Neural cell (in vitro differentiated cells): ENCODE measurements around the gene NUTM2F. TPM values are rescaled to one million over a fixed set of nuclear protein-coding genes. Genes with fewer than 3 reads are reported as not detected.

Experiments used
- H2AFZ ChIP-seq: fragments of 200-600, 300-800 bp; sonication (generic), shearing (Covaris generic); 2 replicates; pipeline ENCODE4 v1.6.0; 2014; ENCODE audit warnings: low read depth, mild to moderate bottlenecking, antibody characterized with exemption, low read length, moderate library complexity
- H3F3A ChIP-seq: fragments of 200-600 bp; shearing (Covaris generic); 2 replicates; pipeline ENCODE4 v1.6.1; 2016; ENCODE audit warnings: mild to moderate bottlenecking, moderate library complexity, mixed read lengths, antibody characterized with exemption, low read length; ENCODE audit not compliant: insufficient read depth, poor library complexity, severe bottlenecking
- H3K27ac ChIP-seq: fragments of 200-600, 300-800 bp; sonication (generic), shearing (Covaris generic); 2 replicates; pipeline ENCODE4 v1.5.1; 2014; ENCODE audit warnings: mild to moderate bottlenecking, low read length, moderate library complexity
- H3K27me3 ChIP-seq: fragments of 300-800, 200-600 bp; sonication (generic), shearing (Covaris generic); 2 replicates; pipeline ENCODE4 v1.6.0; 2014; ENCODE audit warnings: mild to moderate bottlenecking, low read depth, low read length, moderate library complexity; ENCODE audit not compliant: insufficient read depth
- H3K36me3 ChIP-seq: fragments of 300-800, 200-600 bp; sonication (generic), shearing (Covaris generic); 2 replicates; pipeline ENCODE4 v1.5.1; 2014; ENCODE audit warnings: mild to moderate bottlenecking, antibody characterized with exemption, low read length, moderate library complexity; ENCODE audit not compliant: insufficient read depth
- H3K4me2 ChIP-seq: fragments of 300-800, 200-600 bp; sonication (generic), shearing (Covaris generic); 2 replicates; pipeline ENCODE4 v1.6.0; 2014; ENCODE audit warnings: mild to moderate bottlenecking, low read length
- H3K4me3 ChIP-seq: fragments of 300-800, 200-600 bp; sonication (generic), shearing (Covaris generic); 2 replicates; pipeline ENCODE4 v1.5.1; 2014; ENCODE audit warnings: mild to moderate bottlenecking, low read length, moderate library complexity
- H3K79me2 ChIP-seq: fragments of 200-600 bp; shearing (Covaris generic); replicated peaks from 2 replicates; pipeline ENCODE4 v1.6.0; 2014; ENCODE audit warnings: mild to moderate bottlenecking, low read length, moderate library complexity; ENCODE audit not compliant: insufficient read depth
- H3K9ac ChIP-seq: fragments of 300-800, 200-600 bp; sonication (generic), shearing (Covaris generic); 2 replicates; pipeline ENCODE4 v1.6.1; 2016; ENCODE audit warnings: mild to moderate bottlenecking, low read length, mixed read lengths
- H3K9me2 ChIP-seq: fragments of 200-600 bp; shearing (Covaris generic); 2 replicates; pipeline ENCODE4 v1.6.1; 2016; ENCODE audit warnings: mild to moderate bottlenecking, low read length, mixed read lengths; ENCODE audit not compliant: insufficient read depth
- H3K9me3 ChIP-seq: fragments of 200-600, 300-800 bp; sonication (generic), shearing (Covaris generic); 2 replicates; pipeline ENCODE4 v1.6.1; 2016; ENCODE audit warnings: mild to moderate bottlenecking, mixed run types, low read length, moderate library complexity, mixed read lengths
- H4K20me1 ChIP-seq: fragments of 200-600 bp; shearing (Covaris generic); 2 replicates; pipeline ENCODE4 v1.6.1; 2016; ENCODE audit warnings: mild to moderate bottlenecking, mixed run types; ENCODE audit not compliant: insufficient read depth
- EP300 ChIP-seq: fragments of 450-650 bp; conservative IDR thresholded peaks from 2 replicates; pipeline ENCODE4 v1.6.1; 2014; ENCODE audit warnings: antibody characterized with exemption, mild to moderate bottlenecking, moderate library complexity; ENCODE audit not compliant: poor library complexity, severe bottlenecking
- EZH2 ChIP-seq: fragments of 200-600, 300-800 bp; shearing (Covaris generic), sonication (generic); IDR thresholded peaks from 2 replicates; pipeline ENCODE4 v1.6.1; 2014; ENCODE audit warnings: antibody characterized with exemption, low read length, borderline replicate concordance, mild to moderate bottlenecking; ENCODE audit not compliant: insufficient read depth, poor library complexity, severe bottlenecking
- MXI1 ChIP-seq: fragments of 450-650 bp; conservative IDR thresholded peaks from 2 replicates; pipeline ENCODE4 v1.6.1; 2014; ENCODE audit warnings: antibody characterized with exemption, mild to moderate bottlenecking; ENCODE audit not compliant: poor library complexity, severe bottlenecking
- POLR2AphosphoS5 ChIP-seq: IDR thresholded peaks from 2 replicates; pipeline ENCODE4 v1.6.1; 2012
- RAD21 ChIP-seq: fragments of 450-650 bp; conservative IDR thresholded peaks from 2 replicates; pipeline ENCODE4 v1.6.1; 2014; ENCODE audit warnings: antibody characterized with exemption, mild to moderate bottlenecking, moderate library complexity
- REST ChIP-seq: IDR thresholded peaks from 2 replicates; pipeline ENCODE4 v1.6.1; 2012; ENCODE audit warnings: borderline replicate concordance
- SMC3 ChIP-seq: fragments of 450-650 bp; conservative IDR thresholded peaks from 2 replicates; pipeline ENCODE4 v1.6.1; 2014; ENCODE audit warnings: antibody characterized with exemption, mild to moderate bottlenecking, moderate library complexity; ENCODE audit not compliant: poor library complexity
- TAF1 ChIP-seq: IDR thresholded peaks from 2 replicates; pipeline ENCODE4 v1.6.1; 2012; ENCODE audit warnings: low read depth
- polyA plus RNA-seq: library from polyadenylated mRNA; depleted of rRNA; stranded (reverse); fragments of >200 nt; gene quantifications from 2 replicates; pipeline ENCODE4 v1.2.3, GENCODE V29; 2014
- TF ChIP-seq, protein P1 (sequence below): fragments of 450-650 bp; IDR thresholded peaks from 2 replicates; pipeline ENCODE4 v1.5.1; 2014; ENCODE audit warnings: antibody characterized with exemption, mild to moderate bottlenecking, moderate library complexity; ENCODE audit not compliant: poor library complexity, severe bottlenecking

NUTM2F gene
- polyA plus RNA-seq, 1 donor from 2014 or later: 0.68 TPM

DNA sequence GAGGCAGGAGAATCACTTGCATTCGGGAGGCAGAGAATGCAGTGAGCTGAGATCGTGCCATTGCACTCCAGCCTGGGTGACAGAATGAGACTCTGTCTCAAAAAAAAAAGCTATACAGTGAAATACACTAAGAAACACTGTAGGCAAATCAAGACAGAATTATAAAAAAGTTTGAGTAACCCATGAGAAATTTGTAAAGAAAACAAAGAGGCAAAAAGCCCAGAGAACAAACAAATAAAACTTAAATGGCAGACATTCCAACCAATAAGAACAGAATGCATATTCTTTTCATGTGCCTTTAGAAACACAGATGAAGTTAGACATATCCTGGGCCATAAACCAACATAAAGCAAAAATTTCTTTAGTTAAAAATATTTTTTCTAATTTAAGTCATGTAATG is 38.8 kb downstream of the NUTM2F start:
- no peaks in the 10 kb centered on the region for H3F3A ChIP-seq
- no peak overlapping the region for H2AFZ ChIP-seq
- H3K9ac ChIP-seq: no peak overlapping the region
- H3K9me2 ChIP-seq: no peaks in the 10 kb centered on the region
- H3K4me2 ChIP-seq: no peak overlapping the region
- H3K79me2 ChIP-seq: no peaks in the 10 kb centered on the region
- no peaks in the 10 kb centered on the region for H4K20me1 ChIP-seq
- TF ChIP-seq POLR2AphosphoS5 (no peak), EZH2 (no peak), TAF1 (no peak), EP300 (no peak), RAD21 (no peak)
- TF ChIP-seq, protein P1, sequence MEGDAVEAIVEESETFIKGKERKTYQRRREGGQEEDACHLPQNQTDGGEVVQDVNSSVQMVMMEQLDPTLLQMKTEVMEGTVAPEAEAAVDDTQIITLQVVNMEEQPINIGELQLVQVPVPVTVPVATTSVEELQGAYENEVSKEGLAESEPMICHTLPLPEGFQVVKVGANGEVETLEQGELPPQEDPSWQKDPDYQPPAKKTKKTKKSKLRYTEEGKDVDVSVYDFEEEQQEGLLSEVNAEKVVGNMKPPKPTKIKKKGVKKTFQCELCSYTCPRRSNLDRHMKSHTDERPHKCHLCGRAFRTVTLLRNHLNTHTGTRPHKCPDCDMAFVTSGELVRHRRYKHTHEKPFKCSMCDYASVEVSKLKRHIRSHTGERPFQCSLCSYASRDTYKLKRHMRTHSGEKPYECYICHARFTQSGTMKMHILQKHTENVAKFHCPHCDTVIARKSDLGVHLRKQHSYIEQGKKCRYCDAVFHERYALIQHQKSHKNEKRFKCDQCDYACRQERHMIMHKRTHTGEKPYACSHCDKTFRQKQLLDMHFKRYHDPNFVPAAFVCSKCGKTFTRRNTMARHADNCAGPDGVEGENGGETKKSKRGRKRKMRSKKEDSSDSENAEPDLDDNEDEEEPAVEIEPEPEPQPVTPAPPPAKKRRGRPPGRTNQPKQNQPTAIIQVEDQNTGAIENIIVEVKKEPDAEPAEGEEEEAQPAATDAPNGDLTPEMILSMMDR: no peak
- no peaks in the 10 kb centered on the region for H3K27me3 ChIP-seq
- H3K27ac ChIP-seq: no peak overlapping the region
- H3K36me3 ChIP-seq: no peaks in the 10 kb centered on the region
- H3K4me3 ChIP-seq: no peak overlapping the region
- no peaks in the 10 kb centered on the region for H3K9me3 ChIP-seq

DNA sequence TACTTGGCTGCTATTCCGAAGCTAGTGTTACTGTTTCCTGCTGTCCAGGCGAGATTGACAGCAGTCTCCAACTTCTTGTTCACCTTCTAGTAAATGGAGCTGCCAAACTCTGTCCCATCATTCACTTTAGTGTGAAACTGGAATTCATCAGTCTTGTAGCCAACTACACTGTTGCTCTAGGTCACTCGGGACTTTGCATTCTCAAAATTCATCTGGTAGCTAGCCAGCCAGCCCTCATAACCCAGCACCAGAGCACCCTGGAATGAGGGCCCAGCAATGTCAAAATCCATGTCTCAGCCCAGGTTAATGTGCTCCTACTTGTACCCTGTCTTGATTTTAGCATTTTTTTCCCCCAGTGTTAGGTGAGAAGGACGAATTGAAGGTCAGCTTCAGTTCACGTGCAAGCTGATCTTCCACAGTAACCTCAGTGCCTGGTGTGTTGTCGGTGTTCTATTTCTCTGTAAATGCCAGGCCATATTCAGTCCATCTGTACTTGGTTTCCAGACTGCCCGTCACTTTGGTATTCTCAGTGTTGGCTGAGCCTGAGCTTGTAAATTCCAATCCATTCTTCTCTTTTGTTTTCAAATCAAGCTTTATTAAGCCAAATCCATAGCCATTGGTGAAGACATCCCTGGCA is 40.4 kb downstream of the NUTM2F start:
- Histone ChIP-seq H4K20me1 (no peaks in the 10 kb centered on the region), H3K9ac (no peak overlapping the region), H3K9me2 (no peaks in the 10 kb centered on the region), H3K79me2 (no peaks in the 10 kb centered on the region), H3K4me3 (no peak overlapping the region), H3K9me3 (no peaks in the 10 kb centered on the region), H2AFZ (no peak overlapping the region), H3K4me2 (no peak overlapping the region), H3K27me3 (no peaks in the 10 kb centered on the region), H3K27ac (no peak overlapping the region), H3F3A (no peaks in the 10 kb centered on the region), H3K36me3 (no peaks in the 10 kb centered on the region)
- TF ChIP-seq EZH2 (no peak), RAD21 (no peak), MXI1 (no peak)

DNA sequence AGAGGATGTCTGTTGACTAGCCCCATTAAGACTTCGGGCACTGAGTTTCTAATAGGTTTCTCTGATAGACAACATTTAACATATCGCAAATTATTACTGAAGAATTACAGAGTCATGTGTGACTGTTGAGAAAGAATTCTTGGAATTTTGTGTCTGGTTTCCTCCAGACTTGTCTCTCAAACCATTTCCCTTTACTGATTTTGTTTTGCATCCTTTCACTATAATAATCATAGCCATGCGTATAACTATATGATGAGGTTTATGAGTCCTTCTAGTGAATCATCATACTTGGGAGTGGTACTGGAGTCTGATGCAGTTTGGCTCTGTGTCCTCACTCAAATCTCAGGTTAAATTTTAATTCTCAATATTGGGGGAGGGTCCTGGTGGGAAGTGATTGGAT is 42.3 kb downstream of the NUTM2F start:
- Histone ChIP-seq H3K9me3 (no peaks in the 10 kb centered on the region), H3K79me2 (no peaks in the 10 kb centered on the region), H3F3A (no peaks in the 10 kb centered on the region), H3K4me2 (no peak overlapping the region), H3K4me3 (no peak overlapping the region), H3K36me3 (no peaks in the 10 kb centered on the region), H3K9me2 (no peaks in the 10 kb centered on the region), H3K27me3 (no peaks in the 10 kb centered on the region), H3K9ac (no peak overlapping the region), H3K27ac (no peak overlapping the region), H2AFZ (no peak overlapping the region), H4K20me1 (no peaks in the 10 kb centered on the region)
- TF ChIP-seq REST: no peak
- TF ChIP-seq TAF1: no peak
- no peak for TF ChIP-seq MXI1
- TF ChIP-seq SMC3: no peak
- TF ChIP-seq EZH2: no peak
- no peak for TF ChIP-seq POLR2AphosphoS5
- TF ChIP-seq EP300: no peak
- TF ChIP-seq, protein P1: no peak
- TF ChIP-seq RAD21: no peak
